ENCODE measurements around the gene ANXA8. TPM values are rescaled to one million over a fixed set of nuclear protein-coding genes. Genes with fewer than 3 reads are reported as not detected.

ANXA8 gene
- total and polyA plus RNA-seq, 2 of the 13 experiments (the other 11 are each of a cell fraction or from before 2014, with no cell fraction given) = not detected

DNA sequence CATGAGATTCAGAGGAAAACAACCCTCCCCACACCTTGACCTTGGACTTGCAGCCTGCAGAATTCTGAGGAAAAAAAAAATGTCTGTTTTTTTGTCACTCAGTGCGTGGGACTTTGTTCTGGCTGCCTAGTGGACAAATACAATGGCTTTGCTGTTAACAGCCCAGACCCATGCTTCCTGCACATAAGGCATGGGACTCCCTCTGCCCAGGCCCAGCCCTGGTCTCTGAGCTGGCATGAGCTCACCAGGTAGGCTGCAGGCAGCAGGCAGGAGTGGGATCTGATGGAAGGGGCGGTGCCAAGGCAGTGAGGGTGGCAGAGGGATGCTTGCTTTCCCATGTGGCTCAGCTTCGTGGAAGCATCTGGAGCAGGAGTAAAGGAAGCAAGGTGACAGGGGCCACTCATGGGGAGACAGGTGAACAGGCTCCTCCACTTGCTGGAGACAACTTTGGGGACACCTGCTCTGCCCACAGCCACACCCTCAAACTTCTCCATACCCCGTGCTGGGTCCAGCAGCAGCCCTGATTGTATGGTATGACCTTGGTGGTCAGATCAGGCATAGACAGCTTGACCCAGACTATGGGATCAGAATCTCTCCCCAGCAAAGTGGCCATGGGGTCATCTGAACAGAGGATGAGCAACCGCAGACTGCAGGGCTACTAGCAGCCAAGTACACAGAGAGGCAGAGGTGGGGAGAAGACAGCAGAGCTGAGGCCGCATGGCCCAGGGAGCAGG lies 27.0 kb downstream of the ANXA8 start (continued):
- no peak for TF ChIP-seq ZNF619 (CRISPR knock-in tag; IDR thresholded peaks at IDR 0.05)
- TF ChIP-seq CREM (IDR thresholded peaks at IDR 0.05) = no peak
- no peak for TF ChIP-seq CREM (CRISPR knock-in tag; IDR thresholded peaks at IDR 0.05)
- no peak for TF ChIP-seq PHF8 (CRISPR knock-in tag; IDR thresholded peaks at IDR 0.05)
- TF ChIP-seq TBL1XR1 (IDR thresholded peaks at IDR 0.05; ENCODE audit: borderline replicate concordance, low read length, partially characterized antibody) = peak; percentile 25
- no peak for TF ChIP-seq ZBTB1 (CRISPR knock-in tag; IDR thresholded peaks at IDR 0.05; ENCODE audit: borderline replicate concordance)
- peak; percentile 41; the same call in 1 of the 2 replicates for TF ChIP-seq ZNF687 (CRISPR knock-in tag; IDR thresholded peaks at IDR 0.05)
- no peak for TF ChIP-seq PHB2 (IDR thresholded peaks at IDR 0.05; ENCODE audit: partially characterized antibody)
- peak; percentile 33 for TF ChIP-seq SKI (IDR thresholded peaks at IDR 0.05; ENCODE audit: partially characterized antibody)
- TF ChIP-seq PHF5A (CRISPR knock-in tag; IDR thresholded peaks at IDR 0.05; ENCODE audit: low read depth, unreplicated experiment) = no peak
- peak; percentile 10; the same call in 1 of the 2 replicates for TF ChIP-seq NCOR1 (IDR thresholded peaks at IDR 0.05; ENCODE audit: borderline replicate concordance, low read length)
- TF ChIP-seq, protein P1, sequence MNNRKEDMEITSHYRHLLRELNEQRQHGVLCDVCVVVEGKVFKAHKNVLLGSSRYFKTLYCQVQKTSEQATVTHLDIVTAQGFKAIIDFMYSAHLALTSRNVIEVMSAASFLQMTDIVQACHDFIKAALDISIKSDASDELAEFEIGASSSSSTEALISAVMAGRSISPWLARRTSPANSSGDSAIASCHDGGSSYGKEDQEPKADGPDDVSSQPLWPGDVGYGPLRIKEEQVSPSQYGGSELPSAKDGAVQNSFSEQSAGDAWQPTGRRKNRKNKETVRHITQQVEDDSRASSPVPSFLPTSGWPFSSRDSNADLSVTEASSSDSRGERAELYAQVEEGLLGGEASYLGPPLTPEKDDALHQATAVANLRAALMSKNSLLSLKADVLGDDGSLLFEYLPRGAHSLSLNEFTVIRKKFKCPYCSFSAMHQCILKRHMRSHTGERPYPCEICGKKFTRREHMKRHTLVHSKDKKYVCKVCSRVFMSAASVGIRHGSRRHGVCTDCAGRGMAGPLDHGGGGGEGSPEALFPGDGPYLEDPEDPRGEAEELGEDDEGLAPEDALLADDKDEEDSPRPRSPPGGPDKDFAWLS (CRISPR knock-in tag; IDR thresholded peaks at IDR 0.05; ENCODE audit: borderline replicate concordance) = no peak
- TF ChIP-seq, protein P2, sequence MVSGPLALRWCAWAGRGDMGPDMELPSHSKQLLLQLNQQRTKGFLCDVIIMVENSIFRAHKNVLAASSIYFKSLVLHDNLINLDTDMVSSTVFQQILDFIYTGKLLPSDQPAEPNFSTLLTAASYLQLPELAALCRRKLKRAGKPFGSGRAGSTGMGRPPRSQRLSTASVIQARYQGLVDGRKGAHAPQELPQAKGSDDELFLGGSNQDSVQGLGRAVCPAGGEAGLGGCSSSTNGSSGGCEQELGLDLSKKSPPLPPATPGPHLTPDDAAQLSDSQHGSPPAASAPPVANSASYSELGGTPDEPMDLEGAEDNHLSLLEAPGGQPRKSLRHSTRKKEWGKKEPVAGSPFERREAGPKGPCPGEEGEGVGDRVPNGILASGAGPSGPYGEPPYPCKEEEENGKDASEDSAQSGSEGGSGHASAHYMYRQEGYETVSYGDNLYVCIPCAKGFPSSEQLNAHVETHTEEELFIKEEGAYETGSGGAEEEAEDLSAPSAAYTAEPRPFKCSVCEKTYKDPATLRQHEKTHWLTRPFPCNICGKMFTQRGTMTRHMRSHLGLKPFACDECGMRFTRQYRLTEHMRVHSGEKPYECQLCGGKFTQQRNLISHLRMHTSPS (CRISPR knock-in tag; IDR thresholded peaks at IDR 0.05; ENCODE audit: low read depth) = peak; percentile 66; the same call in 1 of the 2 replicates
- TF ChIP-seq ZNF329 (CRISPR knock-in tag; IDR thresholded peaks at IDR 0.05; ENCODE audit: low read depth) = no peak
- TF ChIP-seq BCL6 (CRISPR knock-in tag; IDR thresholded peaks at IDR 0.05) = 0 out of 2 replicates have a peak, but pooled peaks have one; percentile 26
- TF ChIP-seq ZNF616 (CRISPR knock-in tag; IDR thresholded peaks at IDR 0.05; ENCODE audit: low read depth) = no peak
- TF ChIP-seq, protein P3, sequence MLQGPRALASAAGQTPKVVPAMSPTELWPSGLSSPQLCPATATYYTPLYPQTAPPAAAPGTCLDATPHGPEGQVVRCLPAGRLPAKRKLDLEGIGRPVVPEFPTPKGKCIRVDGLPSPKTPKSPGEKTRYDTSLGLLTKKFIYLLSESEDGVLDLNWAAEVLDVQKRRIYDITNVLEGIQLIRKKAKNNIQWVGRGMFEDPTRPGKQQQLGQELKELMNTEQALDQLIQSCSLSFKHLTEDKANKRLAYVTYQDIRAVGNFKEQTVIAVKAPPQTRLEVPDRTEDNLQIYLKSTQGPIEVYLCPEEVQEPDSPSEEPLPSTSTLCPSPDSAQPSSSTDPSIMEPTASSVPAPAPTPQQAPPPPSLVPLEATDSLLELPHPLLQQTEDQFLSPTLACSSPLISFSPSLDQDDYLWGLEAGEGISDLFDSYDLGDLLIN (CRISPR knock-in tag; IDR thresholded peaks at IDR 0.05; ENCODE audit: borderline replicate concordance) = no peak
- no peak for TF ChIP-seq ZBTB44 (CRISPR knock-in tag; IDR thresholded peaks at IDR 0.05)
- no peak for TF ChIP-seq CBFB (CRISPR knock-in tag; IDR thresholded peaks at IDR 0.05)
